DMS79 (cell line): ENCODE measurements around the gene BIRC6.

Experiments
- DNase-seq: peaks from one replicate; lab custom pipeline; 2025; lab: John Stamatoyannopoulos, UW

The BIRC6 gene

GRCh38 chr2:32372519-32373182, 15.8 kb downstream of the BIRC6 start:
- no peak for DNase-seq

- no peak for DNase-seq
These were observed 18.5 kb downstream of the BIRC6 start for GRCh38 chr2:32375228-32375892.

GRCh38 chr2:32376756-32377155, 19.9 kb downstream of the BIRC6 start:
- no peak for DNase-seq

- DNase-seq, result no peak
These were observed 21.1 kb downstream of the BIRC6 start for GRCh38 chr2:32377928-32378327.

- no peak for DNase-seq
These were observed 22.5 kb downstream of the BIRC6 start for GRCh38 chr2:32379352-32379751.

- no peak for DNase-seq
These were observed 27.0 kb downstream of the BIRC6 start for GRCh38 chr2:32383858-32384257.

GRCh38 chr2:32384529-32384928, 27.7 kb downstream of the BIRC6 start:
- DNase-seq, result no peak

GRCh38 chr2:32386739-32387138, 29.9 kb downstream of the BIRC6 start:
- DNase-seq, result no peak

- no peak for DNase-seq
These were observed 42.4 kb downstream of the BIRC6 start for GRCh38 chr2:32399221-32399620.

GRCh38 chr2:32402091-32402490, 45.3 kb downstream of the BIRC6 start:
- no peak for DNase-seq

- DNase-seq, result no peak
These were observed 47.0 kb downstream of the BIRC6 start for GRCh38 chr2:32403782-32404181.

GRCh38 chr2:32404691-32405090, 47.9 kb downstream of the BIRC6 start:
- no peak for DNase-seq

GRCh38 chr2:32416519-32416918, 59.7 kb downstream of the BIRC6 start:
- DNase-seq, result no peak

GRCh38 chr2:32417659-32418058, 60.8 kb downstream of the BIRC6 start:
- no peak for DNase-seq

- DNase-seq, result no peak
These were observed 62.0 kb downstream of the BIRC6 start for GRCh38 chr2:32418778-32419177.

- DNase-seq, result no peak
These were observed 65.3 kb downstream of the BIRC6 start for GRCh38 chr2:32422133-32422532.

- no peak for DNase-seq
These were observed 66.7 kb downstream of the BIRC6 start for GRCh38 chr2:32423536-32423935.

- DNase-seq, result no peak
These were observed 67.9 kb downstream of the BIRC6 start for GRCh38 chr2:32424739-32425138.

- no peak for DNase-seq
These were observed 68.9 kb downstream of the BIRC6 start for GRCh38 chr2:32425719-32426141.

- DNase-seq, result no peak
These were observed 71.1 kb downstream of the BIRC6 start for GRCh38 chr2:32427672-32428610.

- DNase-seq, result no peak
These were observed 74.0 kb downstream of the BIRC6 start for GRCh38 chr2:32430804-32431203.

GRCh38 chr2:32436150-32436549, 79.3 kb downstream of the BIRC6 start:
- DNase-seq, result no peak

- no peak for DNase-seq
These were observed 85.2 kb downstream of the BIRC6 start for GRCh38 chr2:32442020-32442467.
